Liver (tissue), 9 donors: Measurements from ENCODE around the gene TSPAN13. TPM values are rescaled to one million over a fixed set of nuclear protein-coding genes. Genes with fewer than 3 reads are reported as not detected.

ENCODE experiments used
- DNase-seq: peaks from one replicate; pipeline ENCODE4 v3.0.0-alpha.2; 2017; ENCODE audit warnings: low spot score
- H3K27ac ChIP-seq, 2 donors: one replicate each; pipeline ENCODE4 v1.7.0; 2013; ENCODE audit warnings: inconsistent platforms in 2 of 2, low read length in 2 of 2, control low read depth in 1 of 2, low read depth in 1 of 2, mild to moderate bottlenecking in 1 of 2
- H3K27me3 ChIP-seq, 4 donors: one replicate each; pipeline versions ENCODE4 v1.6.1 to v1.7.0; 2013; ENCODE audit warnings: low read length in 3 of 4, inconsistent platforms in 1 of 4, mild to moderate bottlenecking in 1 of 4, moderate library complexity in 1 of 4; ENCODE audit not compliant: control insufficient read depth in 4 of 4, insufficient read depth in 4 of 4
- H3K36me3 ChIP-seq, 4 donors: one replicate each; pipeline versions ENCODE4 v1.6.1 to v1.7.0; 2013; ENCODE audit warnings: low read length in 3 of 4, mild to moderate bottlenecking in 3 of 4, low read depth in 1 of 4, moderate library complexity in 1 of 4; ENCODE audit not compliant: control insufficient read depth in 4 of 4, insufficient read depth in 3 of 4
- H3K4me1 ChIP-seq, 4 donors: one replicate each; pipeline versions ENCODE4 v1.6.1 to v1.7.0; 2013; ENCODE audit warnings: low read length in 3 of 4, mild to moderate bottlenecking in 3 of 4, moderate library complexity in 1 of 4; ENCODE audit not compliant: control insufficient read depth in 4 of 4, insufficient read depth in 4 of 4
- H3K4me3 ChIP-seq, 3 donors: one replicate each; pipeline versions ENCODE4 v1.6.1 to v1.7.0; 2013; ENCODE audit warnings: low read length in 3 of 3, control low read depth in 1 of 3, low read depth in 1 of 3, mild to moderate bottlenecking in 1 of 3
- H3K9ac ChIP-seq, 2 donors: one replicate each; pipeline ENCODE4 v1.7.0; 2013; ENCODE audit warnings: low read length in 2 of 2, mild to moderate bottlenecking in 2 of 2, moderate library complexity in 2 of 2, control low read depth in 1 of 2, low read depth in 1 of 2
- H3K9me3 ChIP-seq, 4 donors: one replicate each; pipeline versions ENCODE4 v1.6.1 to v1.7.0; 2013; ENCODE audit warnings: low read length in 3 of 4; ENCODE audit not compliant: control insufficient read depth in 4 of 4
- FOXA2 ChIP-seq: IDR thresholded peaks from 2 replicates; pipeline ENCODE4 v1.6.1; 2016; ENCODE audit warnings: antibody characterized with exemption
- GABPA ChIP-seq, 2 donors: IDR thresholded peaks in 1 of 2; conservative IDR thresholded peaks in 1 of 2; 2 replicates each; pipeline ENCODE4 v1.6.1; 2016; ENCODE audit warnings: antibody characterized with exemption in 2 of 2, mild to moderate bottlenecking in 1 of 2, moderate library complexity in 1 of 2
- HNF4A ChIP-seq, 2 donors: conservative IDR thresholded peaks; 2 replicates each; pipeline ENCODE4 v1.6.1; 2016; ENCODE audit warnings: antibody characterized with exemption in 2 of 2, mild to moderate bottlenecking in 2 of 2
- HNF4G ChIP-seq: IDR thresholded peaks from 2 replicates; pipeline ENCODE4 v1.6.1; 2016; ENCODE audit warnings: antibody characterized with exemption
- NR2F2 ChIP-seq: IDR thresholded peaks from 2 replicates; pipeline ENCODE4 v1.6.1; 2016; ENCODE audit warnings: antibody characterized with exemption
- RAD21 ChIP-seq, 2 donors: IDR thresholded peaks; 2 replicates each; pipeline ENCODE4 v1.6.1; 2016; ENCODE audit warnings: antibody characterized with exemption in 2 of 2, mild to moderate bottlenecking in 2 of 2
- RXRA ChIP-seq, 2 donors: IDR thresholded peaks; 2 replicates each; pipeline ENCODE4 v1.6.1; 2017 to 2018; ENCODE audit warnings: antibody characterized with exemption in 2 of 2, mild to moderate bottlenecking in 1 of 2
- SP1 ChIP-seq: IDR thresholded peaks from 2 replicates; pipeline ENCODE4 v1.6.1; 2018; ENCODE audit warnings: antibody characterized with exemption, mild to moderate bottlenecking
- ZBTB33 ChIP-seq: IDR thresholded peaks from 2 replicates; pipeline ENCODE4 v1.6.1; 2016; ENCODE audit warnings: antibody characterized with exemption
- WGBS: extraction: QIAGEN DNeasy Blood & Tissue Kit; methylation state at CpG from one replicate; pipeline ENCODE4 v1.1.7; 2013; 5-methylcytosine and 5-hydroxymethylcytosine counted together
- polyA plus RNA-seq, 2 donors: library from polyadenylated mRNA; stranded (reverse) in 1 of 2; unstranded in 1 of 2; fragments of 200-250 nt in 1 of 2; fragments of >200 nt in 1 of 2; fragmentation: Nextera tagmentation in 1 of 2; extraction: Ambion mirVana in 1 of 2; gene quantifications; one replicate each; pipeline versions ENCODE4 v1.2.1 to v1.2.3, GENCODE V29; 2013 to 2015
- total RNA-seq, 2 donors: library from RNA; depleted of rRNA; stranded (reverse); fragments of >200 nt; gene quantifications; one replicate each; pipeline ENCODE4 v1.2.3, GENCODE V29; 2014
- TF ChIP-seq, protein P1 (sequence below): IDR thresholded peaks from 2 replicates; pipeline ENCODE4 v1.6.1; 2016; ENCODE audit warnings: antibody characterized with exemption, mild to moderate bottlenecking
- TF ChIP-seq, protein P2 (sequence below): fragments of 150-350 bp; IDR thresholded peaks from 2 replicates; pipeline ENCODE4 v1.5.1; 2017; ENCODE audit warnings: improper control_type of control experiment, low read depth, low read length; ENCODE audit not compliant: missing input control
- TF ChIP-seq, protein P3 (sequence below): IDR thresholded peaks from 2 replicates; pipeline ENCODE4 v1.6.1; 2016; ENCODE audit warnings: antibody characterized with exemption
- donor health status: healthy.
- donor health status: healthy.
- donor health status: healthy.
- donor health status: healthy.
- donor health status: healthy.

The TSPAN13 gene
- total and polyA plus RNA-seq, 4 donors, result 8.9 to 24.4 (median 15.8) TPM

DNA sequence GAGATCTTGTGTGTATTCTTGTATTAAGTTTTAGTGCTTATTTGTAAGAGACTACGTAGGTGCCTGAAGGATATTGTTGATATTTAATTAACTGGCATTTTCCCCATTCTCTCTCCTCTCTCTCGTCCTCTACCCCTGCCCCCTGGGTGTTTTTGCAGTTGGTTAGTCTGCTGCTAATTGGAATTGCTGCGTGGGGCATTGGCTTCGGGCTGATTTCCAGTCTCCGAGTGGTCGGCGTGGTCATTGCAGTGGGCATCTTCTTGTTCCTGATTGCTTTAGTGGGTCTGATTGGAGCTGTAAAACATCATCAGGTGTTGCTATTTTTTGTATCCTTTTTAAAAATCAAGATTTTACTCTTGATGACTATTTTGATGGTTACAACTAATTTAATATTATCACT lies 22.5 kb downstream of the TSPAN13 start:
- Histone ChIP-seq H3K27ac (no peak overlapping the region), H3K27me3 (no peaks in the 10 kb centered on the region), H3K4me3 (no peak overlapping the region), H3K4me1 (peaks cover 0 to 1% (median 0%) of the 10 kb centered on the region in 4 donors), H3K9ac (no peak overlapping the region), H3K9me3 (no peaks in the 10 kb centered on the region), H3K36me3 (no peaks in the 10 kb centered on the region)
- DNase-seq, result no peak
- 93% methylated on average over 7 of the region's 7 CpGs for WGBS
- TF ChIP-seq GABPA (IDR thresholded peaks at IDR 0.05 in 1 of 2, conservative IDR thresholded peaks at IDR 0.05 in 1 of 2), result no peak
- no peak for TF ChIP-seq FOXA2
- no peak for TF ChIP-seq ZBTB33
- TF ChIP-seq, protein P1, sequence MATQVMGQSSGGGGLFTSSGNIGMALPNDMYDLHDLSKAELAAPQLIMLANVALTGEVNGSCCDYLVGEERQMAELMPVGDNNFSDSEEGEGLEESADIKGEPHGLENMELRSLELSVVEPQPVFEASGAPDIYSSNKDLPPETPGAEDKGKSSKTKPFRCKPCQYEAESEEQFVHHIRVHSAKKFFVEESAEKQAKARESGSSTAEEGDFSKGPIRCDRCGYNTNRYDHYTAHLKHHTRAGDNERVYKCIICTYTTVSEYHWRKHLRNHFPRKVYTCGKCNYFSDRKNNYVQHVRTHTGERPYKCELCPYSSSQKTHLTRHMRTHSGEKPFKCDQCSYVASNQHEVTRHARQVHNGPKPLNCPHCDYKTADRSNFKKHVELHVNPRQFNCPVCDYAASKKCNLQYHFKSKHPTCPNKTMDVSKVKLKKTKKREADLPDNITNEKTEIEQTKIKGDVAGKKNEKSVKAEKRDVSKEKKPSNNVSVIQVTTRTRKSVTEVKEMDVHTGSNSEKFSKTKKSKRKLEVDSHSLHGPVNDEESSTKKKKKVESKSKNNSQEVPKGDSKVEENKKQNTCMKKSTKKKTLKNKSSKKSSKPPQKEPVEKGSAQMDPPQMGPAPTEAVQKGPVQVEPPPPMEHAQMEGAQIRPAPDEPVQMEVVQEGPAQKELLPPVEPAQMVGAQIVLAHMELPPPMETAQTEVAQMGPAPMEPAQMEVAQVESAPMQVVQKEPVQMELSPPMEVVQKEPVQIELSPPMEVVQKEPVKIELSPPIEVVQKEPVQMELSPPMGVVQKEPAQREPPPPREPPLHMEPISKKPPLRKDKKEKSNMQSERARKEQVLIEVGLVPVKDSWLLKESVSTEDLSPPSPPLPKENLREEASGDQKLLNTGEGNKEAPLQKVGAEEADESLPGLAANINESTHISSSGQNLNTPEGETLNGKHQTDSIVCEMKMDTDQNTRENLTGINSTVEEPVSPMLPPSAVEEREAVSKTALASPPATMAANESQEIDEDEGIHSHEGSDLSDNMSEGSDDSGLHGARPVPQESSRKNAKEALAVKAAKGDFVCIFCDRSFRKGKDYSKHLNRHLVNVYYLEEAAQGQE, result no peak
- TF ChIP-seq RXRA (IDR thresholded peaks at IDR 0.05), result no peak
- TF ChIP-seq, protein P2, sequence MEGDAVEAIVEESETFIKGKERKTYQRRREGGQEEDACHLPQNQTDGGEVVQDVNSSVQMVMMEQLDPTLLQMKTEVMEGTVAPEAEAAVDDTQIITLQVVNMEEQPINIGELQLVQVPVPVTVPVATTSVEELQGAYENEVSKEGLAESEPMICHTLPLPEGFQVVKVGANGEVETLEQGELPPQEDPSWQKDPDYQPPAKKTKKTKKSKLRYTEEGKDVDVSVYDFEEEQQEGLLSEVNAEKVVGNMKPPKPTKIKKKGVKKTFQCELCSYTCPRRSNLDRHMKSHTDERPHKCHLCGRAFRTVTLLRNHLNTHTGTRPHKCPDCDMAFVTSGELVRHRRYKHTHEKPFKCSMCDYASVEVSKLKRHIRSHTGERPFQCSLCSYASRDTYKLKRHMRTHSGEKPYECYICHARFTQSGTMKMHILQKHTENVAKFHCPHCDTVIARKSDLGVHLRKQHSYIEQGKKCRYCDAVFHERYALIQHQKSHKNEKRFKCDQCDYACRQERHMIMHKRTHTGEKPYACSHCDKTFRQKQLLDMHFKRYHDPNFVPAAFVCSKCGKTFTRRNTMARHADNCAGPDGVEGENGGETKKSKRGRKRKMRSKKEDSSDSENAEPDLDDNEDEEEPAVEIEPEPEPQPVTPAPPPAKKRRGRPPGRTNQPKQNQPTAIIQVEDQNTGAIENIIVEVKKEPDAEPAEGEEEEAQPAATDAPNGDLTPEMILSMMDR, result no peak
- no peak for TF ChIP-seq HNF4A (conservative IDR thresholded peaks at IDR 0.05)
- no peak for TF ChIP-seq NR2F2

- TF ChIP-seq HNF4G, result no peak
- TF ChIP-seq, protein P2, result no peak
- TF ChIP-seq SP1, result no peak
- TF ChIP-seq RAD21 (IDR thresholded peaks at IDR 0.05), result no peak
- TF ChIP-seq, protein P3, sequence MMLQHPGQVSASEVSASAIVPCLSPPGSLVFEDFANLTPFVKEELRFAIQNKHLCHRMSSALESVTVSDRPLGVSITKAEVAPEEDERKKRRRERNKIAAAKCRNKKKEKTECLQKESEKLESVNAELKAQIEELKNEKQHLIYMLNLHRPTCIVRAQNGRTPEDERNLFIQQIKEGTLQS, result no peak
- no peak for TF ChIP-seq NR2F2
- no peak for TF ChIP-seq ZBTB33
- Histone ChIP-seq H3K9me3 (no peaks in the 10 kb centered on the region), H3K4me1 (no peaks in the 10 kb centered on the region), H3K27ac (no peak overlapping the region), H3K4me3 (no peak overlapping the region), H3K27me3 (no peaks in the 10 kb centered on the region), H3K9ac (no peak overlapping the region), H3K36me3 (no peaks in the 10 kb centered on the region)
- 96% methylated on average over 3 of the region's 3 CpGs for WGBS
- DNase-seq, result no peak
Measured at GRCh38 chr7:16778476-16778875, 24.9 kb downstream of the TSPAN13 start.
